IMR-90 (cell line): Measurements from ENCODE around the gene NBPF3. TPM values are rescaled to one million over a fixed set of nuclear protein-coding genes. Genes with fewer than 3 reads are reported as not detected.

Experiments
- ATAC-seq: fragments of 200-7000 bp; cut with Tn5 transposase; 2 replicates; pipeline ENCODE4 v1.9.1; 2020; ENCODE audit warnings: low read depth, mild to moderate bottlenecking, moderate library complexity
- BruUV-seq: library from RNA; stranded (reverse); fragments of 400-500 nt; replicated peaks from 2 replicates; lab custom pipeline; 2021; lab: Mats Ljungman, UMichigan
- CTCF ChIA-PET: fragments of 300-600 bp; formaldehyde crosslinking; extraction: SDS; loops from one replicate; lab custom pipeline; 2021; ENCODE audit warnings: antibody characterized with exemption; lab: Yijun Ruan, JAX
- POLR2A ChIA-PET: fragments of 300-600 bp; sonication (Branson Sonifier 250); formaldehyde crosslinking; loops from one replicate; lab custom pipeline; 2022; ENCODE audit warnings: antibody characterized with exemption; ENCODE audit not compliant: unreplicated experiment; lab: Charles Lee
- DNase-seq: peaks from one replicate; pipeline ENCODE4 v3.0.0; 2013
- H2AFZ ChIP-seq: replicated peaks from 2 replicates; pipeline ENCODE3; 2013; ENCODE audit warnings: low read length, mild to moderate bottlenecking; ENCODE audit not compliant: poor library complexity
- H2AK5ac ChIP-seq: 2 replicates; pipeline ENCODE4 v1.6.1; 2013; ENCODE audit warnings: low read depth, low read length, inconsistent platforms
- H2AK9ac ChIP-seq: replicated peaks from 2 replicates; pipeline ENCODE3; 2013; ENCODE audit warnings: mild to moderate bottlenecking, low read depth, low read length, moderate library complexity; ENCODE audit not compliant: poor library complexity
- H2BK120ac ChIP-seq: 2 replicates; pipeline ENCODE4 v1.6.1; 2013; ENCODE audit warnings: low read depth, low read length, inconsistent platforms
- H2BK15ac ChIP-seq: 3 replicates; pipeline ENCODE4 v1.6.1; 2013; ENCODE audit warnings: low read depth, low read length, inconsistent platforms
- H2BK20ac ChIP-seq: 2 replicates; pipeline ENCODE4 v1.6.1; 2013; ENCODE audit warnings: low read depth, mild to moderate bottlenecking, inconsistent platforms, low read length, moderate library complexity
- H2BK5ac ChIP-seq: 2 replicates; pipeline ENCODE4 v1.6.1; 2013; ENCODE audit warnings: mild to moderate bottlenecking, low read depth, low read length, inconsistent platforms; ENCODE audit not compliant: poor library complexity, severe bottlenecking
- H3K14ac ChIP-seq: replicated peaks from 2 replicates; pipeline ENCODE4 v1.6.1; 2013; ENCODE audit warnings: low read depth, low read length, inconsistent platforms
- H3K18ac ChIP-seq: 2 replicates; pipeline ENCODE4 v1.6.1; 2013; ENCODE audit warnings: low read depth, low read length, control low read depth
- H3K23ac ChIP-seq: 2 replicates; pipeline ENCODE4 v1.6.1; 2013; ENCODE audit warnings: low read depth, low read length, inconsistent platforms
- H3K27ac ChIP-seq: 2 replicates; pipeline ENCODE4 v1.5.1; 2013; ENCODE audit warnings: mild to moderate bottlenecking, control low read depth, low read length; ENCODE audit not compliant: insufficient read depth
- H3K27me3 ChIP-seq: 2 replicates; pipeline ENCODE4 v1.6.1; 2013; ENCODE audit warnings: low read length; ENCODE audit not compliant: control insufficient read depth, insufficient read depth
- H3K36me3 ChIP-seq: 2 replicates; pipeline ENCODE4 v1.6.1; 2013; ENCODE audit warnings: low read length, mixed read lengths; ENCODE audit not compliant: control insufficient read depth, insufficient read depth
- H3K4ac ChIP-seq: 2 replicates; pipeline ENCODE4 v1.6.1; 2013; ENCODE audit warnings: low read depth, low read length, inconsistent platforms
- H3K4me1 ChIP-seq: 2 replicates; pipeline ENCODE4 v1.6.1; 2013; ENCODE audit warnings: low read length, mixed read lengths; ENCODE audit not compliant: control insufficient read depth, insufficient read depth
- H3K4me2 ChIP-seq: 2 replicates; pipeline ENCODE4 v1.6.1; 2013; ENCODE audit warnings: low read depth, mild to moderate bottlenecking, control low read depth, low read length, moderate library complexity
- H3K4me3 ChIP-seq: 2 replicates; pipeline ENCODE4 v1.5.1; 2013; ENCODE audit warnings: low read depth, mild to moderate bottlenecking, control low read depth, low read length, moderate library complexity; ENCODE audit not compliant: insufficient read depth
- H3K56ac ChIP-seq: 2 replicates; pipeline ENCODE4 v1.6.1; 2013; ENCODE audit warnings: low read length, inconsistent platforms; ENCODE audit not compliant: insufficient read depth; ENCODE audit errors: extremely low read depth
- H3K79me1 ChIP-seq, 2 experiments: 2 replicates each; pipeline ENCODE4 v1.6.1; 2013; ENCODE audit warnings: low read length in 2 of 2, inconsistent platforms in 1 of 2, low read depth in 1 of 2
- H3K9ac ChIP-seq: 2 replicates; pipeline ENCODE4 v1.6.1; 2013; ENCODE audit warnings: low read depth, low read length, control low read depth
- H3K9me1 ChIP-seq: 2 replicates; pipeline ENCODE4 v1.6.1; 2013; ENCODE audit warnings: low read length, inconsistent platforms; ENCODE audit not compliant: insufficient read depth
- H3K9me3 ChIP-seq: 2 replicates; pipeline ENCODE4 v1.6.1; 2013; ENCODE audit warnings: low read length; ENCODE audit not compliant: control insufficient read depth, insufficient read depth
- H4K20me1 ChIP-seq: 2 replicates; pipeline ENCODE4 v1.6.1; 2013; ENCODE audit warnings: low read length, inconsistent platforms; ENCODE audit not compliant: insufficient read depth
- H4K5ac ChIP-seq: 2 replicates; pipeline ENCODE4 v1.6.1; 2013; ENCODE audit warnings: mild to moderate bottlenecking, low read depth, low read length, control low read depth
- H4K8ac ChIP-seq, 2 experiments: 2 replicates each; pipeline ENCODE4 v1.6.1; 2013; ENCODE audit warnings: low read depth in 2 of 2, low read length in 2 of 2, control low read depth in 1 of 2, inconsistent platforms in 1 of 2
- H4K91ac ChIP-seq: 2 replicates; pipeline ENCODE4 v1.6.1; 2013; ENCODE audit warnings: low read depth, low read length, inconsistent platforms; ENCODE audit not compliant: insufficient read depth
- CEBPB ChIP-seq: IDR thresholded peaks from 2 replicates; pipeline ENCODE4 v1.6.1; 2012; ENCODE audit warnings: low read depth, low read length, improper control_type of control experiment
- ELK1 ChIP-seq: fragments of 150-350 bp; IDR thresholded peaks from 2 replicates; pipeline ENCODE4 v1.6.1; 2016; ENCODE audit warnings: low read depth, mild to moderate bottlenecking, low read length, moderate library complexity, borderline replicate concordance
- WGBS, 2 experiments: methylation state at CpG; one replicate each; pipeline versions ENCODE4 v1.1.5 to v1.1.7; 2013; ENCODE audit warnings: missing lambda C conversion rate in 2 of 2; ENCODE audit not compliant: insufficient read length in 1 of 2; ENCODE audit errors: extremely low coverage in 2 of 2; 5-methylcytosine and 5-hydroxymethylcytosine counted together
- dilution Hi-C: fragments of 300-500 bp; cut with HindIII; formaldehyde crosslinking; loops from one replicate; pipeline ENCODE4 v1.14.3; 2018; ENCODE audit warnings: low sequenced_read_pairs; ENCODE audit not compliant: unreplicated experiment
- in situ Hi-C: fragments of 300-500 bp; cut with MboI; formaldehyde crosslinking; loops from 3 replicates; pipeline ENCODE4 v1.14.3; 2019; ENCODE audit warnings: low sequenced_read_pairs, inconsistent platforms, mixed read lengths
- intact Hi-C: fragments of 100-400 bp; cut with micrococcal nuclease; formaldehyde crosslinking; loops from 2 replicates; pipeline ENCODE4 v1.10.0; 2022
- polyA plus RNA-seq, 3 experiments: library from polyadenylated mRNA; depleted of rRNA; stranded (reverse); fragments of >200 nt; gene quantifications; 2 replicates each; pipeline ENCODE4 v1.2.3, GENCODE V29; 2012; ENCODE audit warnings: low replicate concordance in 1 of 3
- total RNA-seq: library from RNA; depleted of rRNA; stranded (reverse); fragments of >200 nt; gene quantifications from 2 replicates; pipeline ENCODE4 v1.2.3, GENCODE V29; 2012

Gene NBPF3
- total and polyA plus RNA-seq, 2 of the 4 experiments (the other 2 are of a cell fraction): 8.7 to 18.8 TPM

DNA sequence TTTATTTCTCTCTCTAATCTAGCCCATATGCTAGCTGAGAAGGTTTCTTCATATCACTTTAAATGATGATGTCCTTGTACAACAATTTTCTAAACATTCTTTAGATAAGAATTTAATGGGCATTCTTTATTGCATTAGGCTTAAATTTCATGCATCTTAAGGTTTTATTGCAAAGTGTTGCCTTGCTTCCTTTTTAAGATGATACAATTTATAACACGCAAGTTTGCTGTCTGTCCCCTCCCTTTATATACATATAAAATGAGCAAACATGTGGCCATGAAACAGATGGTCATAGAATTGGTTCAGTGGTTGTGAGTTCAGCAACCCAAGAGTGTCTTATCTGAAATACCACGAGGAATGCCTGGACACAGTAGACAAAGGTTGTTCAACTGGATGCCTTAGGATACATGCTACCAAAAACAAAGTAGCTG lies 12.1 kb downstream of the NBPF3 start:
- peak overlapping the region; percentile 55 for H3K4me2 ChIP-seq
- ATAC-seq: no peak

More for the DNA sequence above, 12.1 kb downstream of the NBPF3 start:
- Histone ChIP-seq H4K91ac (peak overlapping the region; percentile 98), H3K23ac (peak overlapping the region; percentile 76; the same call in 1 of the 2 replicates), H3K27ac (peak overlapping the region; percentile 97), H2AFZ (no peak overlapping the region), H3K56ac (peak overlapping the region; percentile 79; the same call in 1 of the 2 replicates), H2BK15ac (peak overlapping the region; percentile 60; the same call in 2 of the 3 replicates), H3K27me3 (no peaks in the 10 kb centered on the region), H3K36me3 (peaks cover 10% of the 10 kb centered on the region), H4K20me1 (no peaks in the 10 kb centered on the region; the same call in 1 of the 2 replicates), H2BK20ac (peak overlapping the region; percentile 92), H3K9me3 (no peaks in the 10 kb centered on the region), H3K9me1 (peaks cover 39% of the 10 kb centered on the region), H4K5ac (peak overlapping the region; percentile 97; the same call in 1 of the 2 replicates), H4K8ac (peak overlapping the region; percentile 82 to 88; a peak in 3 of 4 replicates), H3K79me1 (peaks cover 23 to 57% of the 10 kb centered on the region in 2 experiments; a peak in 3 of 4 replicates), H2AK9ac (no peak overlapping the region), H3K4me1 (peaks cover 37% of the 10 kb centered on the region), H3K4me3 (no peak overlapping the region), H2AK5ac (peak overlapping the region; percentile 42), H3K4ac (peak overlapping the region; percentile 93), H3K14ac (peak overlapping the region; percentile 82), H2BK5ac (peak overlapping the region; percentile 94), H3K18ac (peak overlapping the region; percentile 95), H2BK120ac (peak overlapping the region; percentile 95), H3K9ac (no peak overlapping the region)
- no TSS peak for BruUV-seq
- WGBS, 2 experiments: no CpG with 5 or more reads among the region's 2 CpGs
- DNase-seq: peak; percentile 62
- CTCF ChIA-PET: no interaction called here
- dilution Hi-C loops (no loop called here), in situ Hi-C loops (no loop called here), intact Hi-C loops (no loop called here)
- TF ChIP-seq CEBPB (peak; percentile 34; the same call in 1 of the 2 replicates), ELK1 (no peak)
- POLR2A ChIA-PET: interaction anchor here (0.6 kb wide), 1 partner anchor 11 kb away, joined by 7 read pairs; no protein-coding TSS in a partner anchor
